Daoy (cell line): Measurements from ENCODE around the gene PRAMEF13. TPM values are rescaled to one million over a fixed set of nuclear protein-coding genes. Genes with fewer than 3 reads are reported as not detected.
"Not testable (repeated sequence)": the region's sequence is repeated elsewhere in the genome, so short reads cannot be mapped to it uniquely, and the experiment has no call there.

Source experiments
- DNase-seq: peaks from one replicate; pipeline ENCODE4 v3.0.0-alpha.2; 2015; ENCODE audit warnings: low read depth
- total RNA-seq: library from RNA; depleted of rRNA; stranded (reverse); fragments of >200 nt; shearing (Covaris generic); gene quantifications from 2 replicates; pipeline ENCODE4 v1.2.3, GENCODE V29; 2014; rRNA removed

The PRAMEF13 gene
- total RNA-seq = not detected in 2 replicates

- DNase-seq = not testable (repeated sequence)
These were observed at the start of gene PRAMEF13 for GRCh38 chr1:13201309-13201708. TSS of gene PRAMEF13 (minus strand) at chr1:13201409. CDS start at chr1:13199589, 1,820 bp downstream.

- not testable (repeated sequence) for DNase-seq
These were observed 45.9 kb upstream of the PRAMEF13 start for GRCh38 chr1:13247122-13247521.

- DNase-seq = not testable (repeated sequence)
These were observed 45.3 kb upstream of the PRAMEF13 start for GRCh38 chr1:13246554-13246871.

- not testable (repeated sequence) for DNase-seq
These were observed 44.8 kb upstream of the PRAMEF13 start for GRCh38 chr1:13245841-13246553.

GRCh38 chr1:13243536-13244263 lies 42.5 kb upstream of the PRAMEF13 start:
- not testable (repeated sequence) for DNase-seq

- DNase-seq = not testable (repeated sequence)
These were observed 38.4 kb upstream of the PRAMEF13 start for GRCh38 chr1:13239633-13240032.

- not testable (repeated sequence) for DNase-seq
These were observed 36.4 kb upstream of the PRAMEF13 start for GRCh38 chr1:13237572-13237971.

GRCh38 chr1:13234057-13234456 lies 32.8 kb upstream of the PRAMEF13 start:
- DNase-seq = not testable (repeated sequence)

- DNase-seq = not testable (repeated sequence)
These were observed 30.8 kb upstream of the PRAMEF13 start for GRCh38 chr1:13232056-13232455.

GRCh38 chr1:13231061-13231750 lies 30.0 kb upstream of the PRAMEF13 start:
- DNase-seq = not testable (repeated sequence)

GRCh38 chr1:13230601-13231000 lies 29.4 kb upstream of the PRAMEF13 start:
- DNase-seq = not testable (repeated sequence)

GRCh38 chr1:13230096-13230495 lies 28.9 kb upstream of the PRAMEF13 start:
- DNase-seq = not testable (repeated sequence)

- peak; percentile 11 for DNase-seq
These were observed 27.2 kb upstream of the PRAMEF13 start for GRCh38 chr1:13228343-13228781.

- not testable (repeated sequence) for DNase-seq
These were observed 26.3 kb upstream of the PRAMEF13 start for GRCh38 chr1:13227271-13228055.

- not testable (repeated sequence) for DNase-seq
These were observed 24.5 kb upstream of the PRAMEF13 start, which contains the start of gene PRAMEF18 for GRCh38 chr1:13225675-13226204. TSS of gene PRAMEF18 (minus strand) at chr1:13226154. CDS start at chr1:13226106, 48 bp downstream.

GRCh38 chr1:13224480-13225060 lies 23.4 kb upstream of the PRAMEF13 start:
- no peak for DNase-seq

- not testable (repeated sequence) for DNase-seq
These were observed 21.6 kb upstream of the PRAMEF13 start for GRCh38 chr1:13222788-13223187.

GRCh38 chr1:13219203-13219602 lies 18.0 kb upstream of the PRAMEF13 start:
- not testable (repeated sequence) for DNase-seq

- DNase-seq = not testable (repeated sequence)
These were observed 15.4 kb upstream of the PRAMEF13 start for GRCh38 chr1:13216619-13217018.

- not testable (repeated sequence) for DNase-seq
These were observed 7.5 kb upstream of the PRAMEF13 start for GRCh38 chr1:13208712-13209111.

GRCh38 chr1:13171548-13171947 lies 29.7 kb downstream of the PRAMEF13 start, which contains the start of gene PRAMEF9:
TSS of gene PRAMEF9 (plus strand) at chr1:13171848. CDS start at chr1:13175281, 3,433 bp downstream.
- not testable (repeated sequence) for DNase-seq
